Thymus (tissue), 11 donors: Measurements from ENCODE around the gene SLC26A4. TPM values are rescaled to one million over a fixed set of nuclear protein-coding genes. Genes with fewer than 3 reads are reported as not detected.

ENCODE experiments used
- DNase-seq, 9 donors: peaks; one replicate each; pipeline ENCODE4 v3.0.0-alpha.2; 2013; ENCODE audit warnings: low spot score in 9 of 9, low read depth in 6 of 9, missing footprints in 1 of 9
- H3K27ac ChIP-seq, 2 donors: one replicate each; pipeline ENCODE4 v1.5.1; 2013; ENCODE audit warnings: control low read depth in 1 of 2, low read depth in 1 of 2, low read length in 1 of 2, mild to moderate bottlenecking in 1 of 2, moderate library complexity in 1 of 2
- H3K27me3 ChIP-seq, 2 donors: one replicate each; pipeline ENCODE4 v1.5.1; 2013; ENCODE audit warnings: low read length in 1 of 2; ENCODE audit not compliant: control insufficient read depth in 2 of 2, insufficient read depth in 1 of 2
- H3K36me3 ChIP-seq, 2 donors: one replicate each; pipeline ENCODE4 v1.5.1; 2013; ENCODE audit warnings: low read length in 1 of 2, mild to moderate bottlenecking in 1 of 2, moderate library complexity in 1 of 2; ENCODE audit not compliant: control insufficient read depth in 2 of 2, insufficient read depth in 2 of 2
- H3K4me1 ChIP-seq, 2 donors: one replicate each; pipeline ENCODE4 v1.5.1; 2013; ENCODE audit warnings: low read length in 2 of 2; ENCODE audit not compliant: control insufficient read depth in 2 of 2, insufficient read depth in 2 of 2
- H3K4me3 ChIP-seq, 2 donors: one replicate each; pipeline ENCODE4 v1.5.1; 2013; ENCODE audit warnings: low read length in 2 of 2, control low read depth in 1 of 2, mild to moderate bottlenecking in 1 of 2
- H3K9me3 ChIP-seq, 2 donors: one replicate each; pipeline ENCODE4 v1.5.1; 2013; ENCODE audit warnings: low read length in 1 of 2, mild to moderate bottlenecking in 1 of 2; ENCODE audit not compliant: control insufficient read depth in 2 of 2, insufficient read depth in 1 of 2
- WGBS: extraction: QIAGEN DNeasy Blood & Tissue Kit; methylation state at CpG from one replicate; pipeline ENCODE4 v1.1.7; 2013; 5-methylcytosine and 5-hydroxymethylcytosine counted together
- polyA plus RNA-seq: library from polyadenylated mRNA; stranded (reverse); fragments of 200-250 nt; gene quantifications from one replicate; pipeline ENCODE4 v1.2.3, GENCODE V29; 2013
- total RNA-seq: library from RNA; stranded (reverse); fragments of 120-200 nt; gene quantifications from one replicate; pipeline ENCODE4 v1.2.4, GENCODE V29; 2013
- donor health status: healthy.

The SLC26A4 gene
- total and polyA plus RNA-seq, 2 donors = 0.14 to 0.39 TPM

DNA sequence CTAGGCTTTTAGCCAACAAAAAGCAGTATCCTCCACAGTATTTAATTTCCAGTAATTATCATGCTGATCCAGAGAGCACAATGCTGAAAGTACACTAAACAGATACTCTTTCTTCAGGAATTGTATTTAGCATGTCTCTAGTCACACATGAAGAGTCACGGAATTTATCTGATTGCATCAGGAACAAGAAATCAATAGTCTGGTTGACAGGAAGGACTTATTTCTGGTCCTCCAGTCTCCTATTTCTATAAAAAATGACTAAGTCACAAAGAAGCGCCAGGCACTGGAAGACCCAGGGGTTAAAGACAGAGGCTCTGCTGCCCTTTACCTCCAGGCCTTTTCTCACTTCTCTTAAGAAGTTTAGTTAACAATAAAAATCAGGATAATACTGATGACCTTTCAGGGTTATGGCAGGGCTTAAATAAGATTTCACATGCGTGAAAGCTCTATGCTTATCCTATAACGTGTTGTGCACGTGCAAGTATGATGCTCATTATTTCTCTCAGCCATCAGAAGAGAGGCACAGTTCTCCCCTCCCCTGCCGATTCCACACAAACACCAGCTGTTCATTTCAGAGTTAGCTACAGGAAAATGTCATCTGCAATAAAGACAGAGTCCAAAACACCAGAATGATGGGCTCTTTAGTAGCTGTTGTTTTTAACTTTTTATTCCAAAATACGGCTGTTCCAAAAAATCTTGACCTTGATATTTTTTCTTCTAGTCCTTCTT is 36.9 kb downstream of the SLC26A4 start:
- Histone ChIP-seq H3K4me1 (no peaks in the 10 kb centered on the region), H3K4me3 (no peak overlapping the region), H3K27ac (no peak overlapping the region), H3K36me3 (no peaks in the 10 kb centered on the region), H3K9me3 (no peaks in the 10 kb centered on the region), H3K27me3 (no peaks in the 10 kb centered on the region)
- DNase-seq = no peak
- 97% methylated on average over 7 of the region's 7 CpGs for WGBS

DNA sequence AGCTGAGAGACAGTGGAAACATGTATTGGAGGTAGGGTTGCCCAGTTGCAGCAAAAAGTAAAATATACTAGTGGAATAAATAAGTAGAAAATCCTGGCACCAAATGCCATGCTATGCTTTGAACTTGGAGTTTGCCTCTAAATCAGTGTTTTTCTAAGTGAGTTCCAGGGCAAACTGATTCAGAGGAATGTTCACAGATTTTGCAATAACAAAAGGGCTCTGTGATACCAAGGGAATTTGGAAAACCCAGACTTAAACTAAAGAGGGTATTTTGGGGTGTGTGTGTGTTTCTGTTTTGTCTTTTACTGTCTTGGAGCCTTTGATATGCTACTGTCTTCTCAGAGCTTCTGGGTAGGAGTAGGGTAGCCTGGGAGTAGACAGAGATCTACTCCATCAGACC is 39.9 kb downstream of the SLC26A4 start:
- Histone ChIP-seq H3K36me3 (no peaks in the 10 kb centered on the region), H3K27me3 (no peaks in the 10 kb centered on the region), H3K4me1 (no peaks in the 10 kb centered on the region), H3K9me3 (no peaks in the 10 kb centered on the region), H3K27ac (no peak overlapping the region), H3K4me3 (no peak overlapping the region)
- no peak for DNase-seq

DNA sequence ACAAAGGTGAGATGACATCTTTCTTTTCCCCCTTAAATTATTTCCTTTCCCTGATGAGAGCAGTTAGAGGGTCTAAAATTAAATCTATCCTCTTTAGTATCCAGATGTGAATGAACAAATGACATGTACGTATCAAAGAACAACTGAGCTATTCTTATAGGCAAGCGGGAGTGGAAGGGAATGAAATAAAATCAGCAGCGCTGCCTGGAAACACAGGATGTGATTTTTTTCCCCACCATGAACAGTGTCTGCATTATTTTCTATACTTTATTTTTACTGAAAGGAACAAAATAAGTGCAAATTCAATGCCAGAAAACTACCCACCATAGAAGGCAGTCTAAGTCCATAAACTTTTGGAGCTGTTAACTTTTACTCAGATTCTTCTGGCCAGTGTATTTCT is 40.6 kb downstream of the SLC26A4 start:
- DNase-seq = no peak
- Histone ChIP-seq H3K9me3 (no peaks in the 10 kb centered on the region), H3K4me1 (no peaks in the 10 kb centered on the region), H3K27ac (no peak overlapping the region), H3K4me3 (no peak overlapping the region), H3K27me3 (no peaks in the 10 kb centered on the region), H3K36me3 (no peaks in the 10 kb centered on the region)
- WGBS = 98% methylated on average over 3 of the region's 3 CpGs

DNA sequence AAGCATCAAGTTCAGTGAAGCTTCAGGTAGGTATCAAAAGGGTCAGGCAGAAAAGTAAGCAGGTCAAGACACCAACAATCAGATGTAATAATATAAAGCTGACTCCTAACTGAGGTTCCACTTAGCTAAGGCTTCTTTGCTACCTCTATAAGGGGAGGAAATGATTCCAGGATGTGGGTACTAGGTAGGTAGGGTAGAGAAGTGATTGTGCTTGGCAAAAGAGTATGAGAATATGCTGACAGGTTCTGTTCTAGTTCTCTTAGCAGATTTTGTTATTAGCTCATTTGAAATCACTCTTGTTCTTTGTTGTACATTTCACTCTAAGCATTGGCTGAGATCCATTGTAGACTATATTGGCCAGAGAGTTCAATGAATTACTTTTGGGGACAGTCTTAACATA is 42.6 kb downstream of the SLC26A4 start:
- Histone ChIP-seq H3K4me3 (no peak overlapping the region), H3K9me3 (no peaks in the 10 kb centered on the region), H3K4me1 (no peaks in the 10 kb centered on the region), H3K27ac (no peak overlapping the region), H3K36me3 (no peaks in the 10 kb centered on the region), H3K27me3 (no peaks in the 10 kb centered on the region)
- DNase-seq = no peak

DNA sequence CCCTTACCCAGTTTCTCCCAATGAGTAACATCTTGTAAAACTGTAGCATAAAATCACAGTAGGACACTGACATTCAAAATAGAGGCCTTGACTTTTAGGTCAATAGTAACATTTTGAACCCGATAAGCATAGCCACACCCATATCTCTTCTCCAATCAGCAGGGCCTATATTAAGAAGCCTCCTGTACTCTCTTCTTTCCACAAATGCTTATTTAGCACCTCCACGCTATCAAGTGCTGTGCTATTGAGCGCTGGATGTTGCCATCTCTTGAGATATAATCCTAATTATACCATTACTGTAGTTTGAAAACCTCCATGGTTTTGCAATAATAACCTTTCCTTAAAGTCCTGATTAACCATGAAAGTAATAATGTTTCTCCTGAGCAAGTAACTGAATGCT is 43.2 kb downstream of the SLC26A4 start:
- Histone ChIP-seq H3K4me3 (no peak overlapping the region), H3K27ac (no peak overlapping the region), H3K9me3 (no peaks in the 10 kb centered on the region), H3K36me3 (no peaks in the 10 kb centered on the region), H3K4me1 (no peaks in the 10 kb centered on the region), H3K27me3 (no peaks in the 10 kb centered on the region)
- WGBS = 81% methylated on average over 3 of the region's 3 CpGs
- DNase-seq = no peak

DNA sequence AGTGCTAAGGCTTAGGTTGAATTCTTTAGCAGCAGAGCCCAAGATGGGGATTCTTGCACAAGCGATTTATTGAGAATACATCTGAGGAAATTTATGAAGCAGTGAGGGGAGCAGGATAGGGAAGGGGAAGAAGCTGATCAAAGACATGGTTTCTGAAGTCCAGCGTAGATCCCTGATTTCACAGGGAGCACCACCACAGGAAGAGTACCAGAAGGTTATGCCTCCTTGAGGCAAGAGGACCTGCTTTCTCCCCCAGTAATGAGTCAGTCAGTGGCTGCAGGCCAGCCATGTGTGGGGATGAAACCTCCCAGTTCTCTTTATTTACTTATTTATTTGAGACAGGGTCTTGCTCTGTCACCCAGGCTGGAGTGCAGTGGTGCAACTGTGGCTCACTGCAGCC is 48.3 kb downstream of the SLC26A4 start:
- DNase-seq = no peak
- no peak overlapping the region for H3K4me3 ChIP-seq
- WGBS = 99% methylated on average over 2 of the region's 2 CpGs

GRCh38 chr7:107711301-107711700 is 50.7 kb downstream of the SLC26A4 start:
- H3K9me3 ChIP-seq = no peaks in the 10 kb centered on the region
- WGBS = 97% methylated on average over 1 of the region's 1 CpG
- no peaks in the 10 kb centered on the region for H3K27me3 ChIP-seq
- no peak for DNase-seq
- no peak overlapping the region for H3K27ac ChIP-seq
- no peak overlapping the region for H3K4me3 ChIP-seq
- H3K4me1 ChIP-seq = no peaks in the 10 kb centered on the region
- no peaks in the 10 kb centered on the region for H3K36me3 ChIP-seq

More for the DNA sequence above, 48.3 kb downstream of the SLC26A4 start:
- Histone ChIP-seq H3K27ac (no peak overlapping the region), H3K36me3 (no peaks in the 10 kb centered on the region), H3K27me3 (no peaks in the 10 kb centered on the region), H3K4me1 (no peaks in the 10 kb centered on the region), H3K9me3 (no peaks in the 10 kb centered on the region)

DNA sequence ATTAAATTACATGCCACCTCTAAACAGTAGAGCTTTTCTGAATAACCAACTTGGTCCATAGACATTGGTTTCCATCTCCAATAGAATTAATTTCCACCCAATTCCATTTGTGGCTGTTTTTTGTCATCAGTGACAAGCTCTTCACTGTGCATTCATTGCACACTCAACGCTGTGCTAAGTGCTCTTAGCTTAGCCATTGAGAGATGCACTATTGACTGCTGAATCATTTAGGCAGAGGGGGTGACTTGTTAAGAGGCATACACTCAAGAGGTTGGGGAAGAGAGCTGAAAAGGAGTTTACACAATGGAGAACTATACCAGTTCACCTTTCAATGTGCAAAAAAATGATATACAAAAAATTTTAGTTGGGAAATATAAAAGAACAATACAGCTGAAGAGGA is 51.4 kb downstream of the SLC26A4 start:
- no peaks in the 10 kb centered on the region for H3K9me3 ChIP-seq
- WGBS = 97% methylated on average over 1 of the region's 1 CpG
- H3K27me3 ChIP-seq = no peaks in the 10 kb centered on the region
- H3K4me3 ChIP-seq = no peak overlapping the region
- DNase-seq = no peak
- H3K36me3 ChIP-seq = no peaks in the 10 kb centered on the region
- no peaks in the 10 kb centered on the region for H3K4me1 ChIP-seq
- H3K27ac ChIP-seq = no peak overlapping the region

DNA sequence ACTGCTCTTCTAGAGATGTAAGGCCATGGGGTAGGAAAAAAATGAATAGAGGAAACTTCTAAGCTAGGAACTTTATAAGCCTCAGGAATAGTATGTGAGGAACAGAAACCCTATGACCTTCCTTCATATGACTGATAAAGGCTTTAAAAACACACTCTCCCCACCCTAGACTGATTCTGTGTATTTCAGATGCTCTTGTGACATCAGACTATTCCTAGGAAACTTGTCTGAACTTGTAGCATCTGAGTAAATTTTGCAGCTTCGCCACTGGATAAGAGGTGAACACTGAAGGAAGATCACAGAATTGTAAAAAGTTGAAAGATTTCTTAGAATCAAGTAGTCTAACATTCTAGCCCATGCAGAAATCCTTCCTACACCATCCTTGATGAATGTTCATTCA is 52.3 kb downstream of the SLC26A4 start:
- Histone ChIP-seq H3K27me3 (no peaks in the 10 kb centered on the region), H3K27ac (no peak overlapping the region), H3K4me3 (no peak overlapping the region), H3K4me1 (no peaks in the 10 kb centered on the region), H3K9me3 (no peaks in the 10 kb centered on the region), H3K36me3 (no peaks in the 10 kb centered on the region)
- 87% methylated on average over 1 of the region's 1 CpG for WGBS
- DNase-seq = no peak

DNA sequence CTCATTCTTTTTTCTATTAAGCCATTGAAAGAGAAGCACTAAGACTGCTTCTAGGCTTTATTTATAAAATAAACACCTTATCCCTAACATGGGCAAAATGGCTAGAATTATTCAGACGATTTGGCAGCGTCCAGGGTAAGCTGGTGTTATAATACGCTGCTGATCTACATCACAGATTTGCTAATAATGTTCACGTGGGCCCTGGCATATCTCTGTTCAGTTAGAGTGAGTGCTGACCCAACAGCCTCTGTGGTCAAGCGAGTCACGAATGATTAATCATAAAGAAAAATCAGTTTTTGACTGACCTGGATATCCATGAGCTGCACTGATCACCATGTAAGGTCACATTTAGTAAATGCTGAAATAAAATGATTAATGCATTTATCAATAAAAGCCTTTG is 54.9 kb downstream of the SLC26A4 start:
- DNase-seq = no peak
- no peaks in the 10 kb centered on the region for H3K4me1 ChIP-seq
- WGBS = 95% methylated on average over 6 of the region's 6 CpGs
- no peaks in the 10 kb centered on the region for H3K9me3 ChIP-seq
- H3K4me3 ChIP-seq = no peak overlapping the region
- no peaks in the 10 kb centered on the region for H3K27me3 ChIP-seq
- no peaks in the 10 kb centered on the region for H3K36me3 ChIP-seq
- H3K27ac ChIP-seq = no peak overlapping the region
